Medulla oblongata (tissue), 1 donor: ENCODE results near the gene DPP6.

Experiments
- DNase-seq: peaks from one replicate; pipeline ENCODE4 v3.0.0-alpha.2; 2015; ENCODE audit errors: extremely low spot score

DPP6 gene

GRCh38 chr7:154698726-154699291, 646.6 kb downstream of the DPP6 start:
- peak; percentile 21 for DNase-seq

GRCh38 chr7:154699417-154699816, 647.2 kb downstream of the DPP6 start:
- DNase-seq: no peak

GRCh38 chr7:154709840-154710520, 657.8 kb downstream of the DPP6 start:
- DNase-seq: no peak

DNA sequence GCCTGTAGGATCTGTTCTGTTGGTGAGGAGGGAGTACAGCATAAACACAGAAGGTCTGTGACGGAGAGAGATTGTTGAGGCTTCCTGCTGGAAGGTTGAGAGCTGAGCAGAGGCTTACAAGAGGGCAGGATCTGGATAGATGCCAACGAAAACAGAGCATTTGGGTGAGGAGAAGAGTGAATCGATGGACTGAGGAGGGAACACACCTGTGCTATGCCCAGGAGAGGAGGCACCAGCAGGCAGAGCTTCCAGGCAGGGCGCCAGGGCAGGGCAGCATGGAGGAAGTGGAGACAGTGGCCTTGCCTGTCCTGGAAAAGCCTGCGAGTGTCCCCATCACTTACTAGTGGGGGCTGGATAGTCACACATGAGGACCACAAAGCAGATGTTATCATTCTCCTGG, 667.8 kb downstream of the DPP6 start:
- no peak for DNase-seq

DNA sequence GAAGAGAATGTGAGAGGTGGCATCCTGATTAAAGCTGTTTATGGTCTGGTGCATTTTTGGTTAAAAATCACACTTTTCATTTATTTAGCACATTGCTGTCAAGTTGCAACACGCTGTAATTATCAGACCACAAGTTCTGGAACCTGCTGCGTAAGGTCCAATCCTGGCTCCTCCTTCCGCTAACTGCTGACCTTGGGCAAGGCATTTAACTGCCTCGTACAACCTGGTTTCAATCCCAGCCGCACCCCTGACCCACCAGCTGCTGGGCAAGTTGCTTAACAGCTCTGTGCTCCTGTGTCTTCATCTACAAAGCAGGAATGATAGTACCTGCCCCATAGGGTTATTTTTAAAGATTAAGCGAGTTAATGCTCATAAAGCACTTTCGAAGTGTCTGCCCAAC, 668.9 kb downstream of the DPP6 start:
- no peak for DNase-seq

DNA sequence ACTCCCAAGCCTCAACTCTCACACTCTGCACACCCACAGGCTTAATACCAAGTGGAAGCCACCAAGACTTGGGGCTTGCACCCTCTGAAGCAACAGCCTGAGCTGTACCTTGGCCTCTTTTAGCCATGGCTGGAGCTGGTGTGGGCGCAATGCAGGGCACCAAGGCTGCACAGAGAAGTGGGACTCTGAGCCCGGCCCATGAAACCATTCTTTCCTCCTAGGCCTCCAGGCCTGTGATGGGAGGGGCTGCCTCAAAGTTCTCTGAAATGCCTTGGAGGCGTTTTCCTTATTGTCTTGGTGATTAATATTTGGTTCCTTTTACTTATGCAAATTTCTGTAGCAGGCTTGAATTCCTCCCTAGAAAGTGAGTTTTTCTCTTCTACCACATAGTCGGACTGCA, 674.2 kb downstream of the DPP6 start:
- no peak for DNase-seq

GRCh38 chr7:154729056-154729455, 676.9 kb downstream of the DPP6 start:
- DNase-seq: no peak

- DNase-seq: no peak
Measured at GRCh38 chr7:154735766-154736165, 683.6 kb downstream of the DPP6 start.

DNA sequence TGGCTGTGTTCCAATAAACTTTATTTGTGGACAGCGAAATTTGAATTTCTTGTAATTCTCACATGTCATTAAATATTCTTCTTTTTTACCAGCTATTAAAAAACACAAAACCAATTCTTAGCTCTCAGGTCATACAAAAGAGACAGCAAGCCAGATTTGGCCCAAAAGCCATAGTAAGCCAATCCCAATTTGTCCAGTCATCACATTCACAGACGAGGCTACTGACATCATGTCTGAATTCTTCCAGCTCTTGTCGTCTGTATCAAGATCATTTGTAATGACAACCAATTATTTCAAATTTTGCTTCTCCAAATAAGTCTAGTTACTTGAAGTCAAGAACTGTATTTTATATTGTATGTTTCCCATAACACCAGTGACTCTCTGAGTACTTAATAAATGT, 684.2 kb downstream of the DPP6 start:
- DNase-seq: no peak

DNA sequence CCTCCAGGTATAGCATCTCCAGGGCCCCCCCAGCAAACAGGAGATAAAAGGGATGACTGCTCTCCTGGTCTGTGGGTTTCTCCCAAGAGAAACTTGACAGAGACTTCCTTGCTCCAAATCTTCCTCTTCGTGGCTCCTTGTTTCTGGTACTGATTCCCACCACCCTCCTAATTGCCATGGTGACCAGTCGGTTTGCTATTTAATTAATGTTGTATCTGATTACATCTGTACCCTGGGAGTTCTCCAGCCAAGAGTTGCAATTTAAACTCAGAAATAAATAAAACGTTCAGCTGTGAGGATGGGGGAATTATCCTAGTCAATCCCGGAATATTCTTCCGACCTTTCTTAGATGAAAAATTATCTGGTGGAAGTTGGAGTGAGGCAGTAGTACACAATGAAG, 686.0 kb downstream of the DPP6 start:
- no peak for DNase-seq

DNA sequence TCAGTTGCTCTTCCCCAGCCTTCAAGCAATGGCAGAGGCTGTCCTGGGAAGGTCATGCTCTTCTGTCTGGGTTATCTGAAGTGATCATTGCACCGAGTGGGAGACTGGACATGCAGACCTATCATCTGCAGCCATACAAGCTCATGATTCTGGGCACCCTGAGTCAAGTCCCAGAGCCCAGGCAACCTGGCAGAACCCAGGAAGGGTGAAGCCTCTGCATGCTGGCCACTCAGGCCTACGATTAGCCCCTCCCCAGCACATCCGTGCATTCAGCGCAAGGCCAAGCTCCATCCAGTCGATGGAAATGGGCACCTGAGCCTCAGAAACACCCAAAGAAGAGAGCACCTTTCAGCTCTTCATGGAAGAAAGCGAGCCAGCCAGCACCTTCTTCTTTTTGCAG, 688.9 kb downstream of the DPP6 start:
- DNase-seq: no peak

DNA sequence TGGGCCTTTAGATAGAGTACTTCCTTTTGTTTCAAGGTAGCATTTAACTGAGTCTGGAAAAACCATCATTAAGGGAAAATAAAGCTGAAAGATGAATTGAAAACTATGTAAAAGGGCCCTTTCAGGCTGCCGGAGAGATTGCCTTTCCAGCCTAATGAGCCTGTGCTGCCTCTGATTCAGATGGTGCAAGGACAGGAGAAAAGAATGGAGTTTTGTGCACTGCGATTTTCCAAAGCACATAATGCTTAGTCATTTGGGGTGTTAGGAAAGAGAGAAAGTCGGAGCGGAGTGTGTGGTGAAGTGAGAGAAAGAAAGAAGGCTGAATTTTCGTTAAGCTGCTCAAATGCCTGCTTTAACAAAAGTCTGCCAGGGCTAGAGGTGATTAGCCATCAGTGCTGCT, 691.0 kb downstream of the DPP6 start:
- DNase-seq: peak; percentile 55

DNA sequence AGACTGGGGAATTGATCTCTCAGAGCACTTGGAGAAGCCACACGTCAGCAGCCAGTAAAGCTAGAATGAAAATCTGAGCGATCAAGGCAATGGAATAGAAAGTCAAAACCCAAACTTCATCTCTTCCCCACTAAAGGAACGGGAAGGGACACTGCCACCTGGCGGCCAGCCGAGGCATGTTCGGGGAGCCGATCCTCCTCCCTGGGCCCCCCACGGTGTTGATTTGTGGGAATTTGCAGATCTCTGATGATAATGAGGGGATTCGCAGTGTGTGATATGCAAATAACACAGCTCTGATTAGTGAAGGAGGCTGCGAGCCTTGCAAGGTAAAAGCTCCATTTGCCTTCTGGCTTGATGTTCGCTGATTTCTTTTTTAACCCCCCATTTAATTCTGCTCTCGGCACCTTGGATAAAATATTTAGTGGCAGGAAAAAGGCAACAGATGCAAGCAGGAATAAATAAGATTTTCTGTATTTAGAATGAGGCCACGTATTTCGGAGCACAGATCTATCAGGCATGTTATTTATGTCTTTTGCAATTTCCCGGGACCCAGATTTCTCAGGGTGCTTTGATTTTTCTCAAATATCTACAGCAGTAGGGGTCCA, 692.2 kb downstream of the DPP6 start:
- peak; percentile 70 for DNase-seq

- DNase-seq: no peak
Measured at GRCh38 chr7:154744861-154745258, 692.7 kb downstream of the DPP6 start.

GRCh38 chr7:154746571-154747360, 694.6 kb downstream of the DPP6 start:
- DNase-seq: peak; percentile 84

GRCh38 chr7:154748089-154748786, 696.0 kb downstream of the DPP6 start:
- no peak for DNase-seq

GRCh38 chr7:154750353-154750801, 698.2 kb downstream of the DPP6 start:
- DNase-seq: no peak

DNA sequence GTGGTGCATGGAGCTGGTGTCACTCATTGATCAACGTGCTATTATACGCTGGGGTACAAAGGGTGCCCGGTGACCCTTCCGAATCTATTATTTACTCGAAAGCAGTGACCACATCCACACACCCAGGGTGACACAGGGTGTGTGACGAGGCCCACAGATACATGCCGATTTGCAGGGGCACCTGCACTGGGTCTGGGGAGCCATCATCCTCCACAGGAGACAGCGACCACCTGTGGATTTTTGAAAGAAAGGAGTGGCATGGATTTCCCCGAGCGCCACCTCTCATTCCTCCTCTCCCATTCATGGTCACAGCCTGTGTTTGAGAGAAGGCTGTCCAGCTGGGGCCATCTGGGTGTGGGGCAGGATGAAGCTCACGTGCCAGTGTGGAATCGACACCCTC, 701.0 kb downstream of the DPP6 start:
- DNase-seq: no peak

DNA sequence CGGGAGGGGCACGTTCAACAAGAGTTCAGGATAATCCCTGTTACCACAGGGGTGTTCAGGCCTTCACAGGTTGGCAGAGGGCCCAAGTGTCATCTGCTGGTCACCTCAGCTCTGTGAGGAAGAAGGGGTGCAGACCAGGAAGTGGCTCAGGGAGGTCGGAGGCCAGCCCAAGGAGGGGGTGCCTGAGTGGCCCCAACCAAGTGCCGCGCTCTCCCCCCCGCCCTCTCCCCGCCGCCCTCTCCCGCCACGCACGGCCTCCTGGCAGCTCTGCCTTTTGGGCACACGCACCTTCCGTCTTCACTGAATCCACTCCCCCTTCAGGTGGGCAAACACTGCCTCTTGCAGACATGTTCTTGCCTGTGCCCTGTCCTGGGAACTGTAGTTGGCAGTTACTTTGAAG, 705.6 kb downstream of the DPP6 start:
- no peak for DNase-seq

DNA sequence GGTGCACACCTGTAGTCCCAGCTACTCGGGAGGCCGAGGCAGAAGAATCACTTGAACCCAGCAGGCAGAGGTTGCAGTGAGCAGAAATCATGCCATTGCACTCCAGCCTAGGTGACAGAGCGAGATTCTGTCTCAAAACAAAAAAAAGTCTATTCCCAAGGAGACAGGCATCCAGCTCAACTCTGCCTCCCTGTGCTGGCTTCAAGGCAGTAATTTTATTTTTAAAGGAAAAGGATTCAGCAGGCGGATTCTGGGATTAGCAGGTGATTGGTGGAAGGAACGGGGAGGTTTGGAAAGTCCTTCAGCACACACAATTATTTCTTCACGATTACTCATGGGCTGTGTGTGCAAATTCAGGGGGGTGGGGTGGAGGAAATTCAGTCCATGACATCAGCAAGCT, 707.8 kb downstream of the DPP6 start:
- no peak for DNase-seq

GRCh38 chr7:154765118-154765517, 712.9 kb downstream of the DPP6 start:
- no peak for DNase-seq

GRCh38 chr7:154767142-154767541, 714.9 kb downstream of the DPP6 start:
- no peak for DNase-seq
